HG02884 (cell line): Measurements from ENCODE around the gene CEP135.
"Not testable (repeated sequence)": the region's sequence is repeated elsewhere in the genome, so short reads cannot be mapped to it uniquely, and the experiment has no call there.

Experiments used
- ATAC-seq: cut with Tn5 transposase; IDR thresholded peaks from one replicate; pipeline ENCODE4 v1.9.1; 2021; ENCODE audit warnings: mild to moderate bottlenecking, moderate library complexity; ENCODE audit not compliant: unreplicated experiment

CEP135 gene

DNA sequence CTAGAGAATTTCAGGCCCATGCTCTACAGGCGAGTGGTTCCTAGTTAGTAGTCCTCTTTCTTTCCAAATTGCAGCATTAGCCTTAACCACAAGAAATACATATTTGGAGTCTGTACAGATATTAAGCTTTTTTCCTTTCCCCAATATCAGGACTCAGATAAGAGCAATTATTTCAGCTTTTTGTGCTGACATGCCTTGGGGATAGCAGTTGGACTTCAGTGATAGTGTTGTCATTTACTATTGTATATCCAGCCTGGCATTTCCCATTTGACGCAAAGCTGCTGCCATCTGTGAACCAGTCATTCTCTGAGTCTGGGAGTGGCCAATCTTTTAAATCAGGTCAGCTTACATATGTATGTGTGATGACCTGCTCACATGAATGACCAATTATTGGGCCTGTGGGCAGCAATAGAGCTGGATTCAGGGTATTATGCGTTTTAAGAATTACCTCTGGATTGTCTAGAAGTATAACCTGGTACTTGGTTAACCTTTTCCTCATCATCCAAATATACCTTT, 6.8 kb upstream of the CEP135 start:
- ATAC-seq, result no peak

- ATAC-seq, result peak; percentile 27
Measured at GRCh38 chr4:55947254-55947882, 1.4 kb upstream of the CEP135 start.

- ATAC-seq, result peak; percentile 20
Measured at GRCh38 chr4:55947912-55948725, 626 bp upstream of the CEP135 start.

- no peak for ATAC-seq
Measured at GRCh38 chr4:55949482-55949802, 697 bp downstream of the CEP135 start.

GRCh38 chr4:55951191-55951922, 2.6 kb downstream of the CEP135 start:
- ATAC-seq, result no peak

GRCh38 chr4:55955710-55956109, 7.0 kb downstream of the CEP135 start:
- no peak for ATAC-seq

DNA sequence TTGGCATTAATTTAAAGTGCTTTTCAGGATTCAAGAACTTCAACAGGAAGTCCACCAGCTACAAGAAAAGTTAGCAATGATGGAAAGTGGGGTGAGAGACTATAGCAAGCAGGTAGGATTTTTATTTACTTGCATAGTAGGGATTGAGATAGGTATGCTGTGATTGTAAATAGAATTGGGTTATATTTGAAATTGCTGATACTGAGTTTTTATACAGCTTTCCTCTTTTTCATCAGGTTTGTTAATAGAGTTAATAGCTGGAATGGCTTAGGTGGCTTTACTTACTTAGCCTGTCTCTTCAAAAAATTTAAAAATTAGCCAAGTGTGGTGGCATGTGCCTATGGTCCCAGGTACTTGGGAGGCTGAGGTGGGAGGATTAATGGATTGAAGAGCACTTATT, 10.9 kb downstream of the CEP135 start:
- no peak for ATAC-seq

- no peak for ATAC-seq
Measured at GRCh38 chr4:55964046-55964445, 15.3 kb downstream of the CEP135 start.

DNA sequence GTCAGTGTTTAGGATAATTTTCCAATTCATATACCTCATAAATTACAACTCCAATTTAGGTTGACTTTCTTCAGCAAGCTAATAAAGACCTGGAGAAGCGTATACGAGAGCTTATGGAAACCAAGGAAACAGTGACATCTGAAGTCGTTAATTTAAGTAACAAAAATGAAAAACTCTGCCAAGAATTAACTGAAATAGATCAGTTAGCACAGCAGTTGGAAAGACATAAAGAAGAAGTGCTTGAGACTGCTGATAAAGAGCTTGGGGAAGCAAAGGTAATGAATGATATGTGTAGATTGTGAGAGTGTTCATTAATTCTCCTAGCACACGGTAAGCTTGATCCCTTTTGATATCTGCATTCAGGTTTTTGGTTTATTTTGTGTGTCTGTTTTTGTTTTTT, 16.8 kb downstream of the CEP135 start:
- no peak for ATAC-seq

DNA sequence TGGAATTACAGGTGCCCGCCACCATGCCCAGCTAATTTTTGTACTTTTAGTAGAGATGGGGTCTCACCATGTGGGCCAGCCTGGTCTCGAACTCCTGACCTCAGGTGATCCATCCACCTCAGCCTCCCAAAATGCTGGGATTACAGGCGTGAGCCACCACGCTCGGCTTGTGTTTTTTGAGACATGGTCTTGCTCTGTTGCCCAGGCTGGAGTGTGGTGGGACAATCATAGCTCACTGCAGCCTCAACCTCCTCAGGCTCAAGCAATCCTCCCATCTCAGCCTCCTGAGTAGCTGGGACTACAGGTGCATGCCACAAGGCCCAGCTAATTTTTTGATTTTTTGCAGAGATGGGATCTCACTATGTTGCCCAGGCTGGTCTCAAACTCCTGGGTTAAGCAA, 17.6 kb downstream of the CEP135 start:
- not testable (repeated sequence) for ATAC-seq

DNA sequence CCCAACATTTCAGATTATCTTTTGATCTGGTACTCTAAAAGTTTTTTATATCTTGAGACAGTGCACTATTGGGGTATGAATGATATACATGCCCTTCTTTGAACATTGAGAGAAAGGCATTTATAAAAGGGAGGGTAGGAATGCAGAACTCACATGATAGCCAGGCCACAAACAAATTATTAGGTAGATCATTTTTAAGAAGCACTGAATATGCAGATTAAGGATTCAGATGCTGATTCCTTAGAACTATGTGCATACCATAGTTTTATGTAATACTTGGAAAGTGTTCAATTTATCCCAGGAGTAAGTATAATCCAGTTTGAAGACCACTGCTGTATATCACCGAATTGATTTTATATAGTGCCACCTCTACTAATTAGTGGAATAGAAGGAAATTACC, 18.6 kb downstream of the CEP135 start:
- ATAC-seq, result no peak

DNA sequence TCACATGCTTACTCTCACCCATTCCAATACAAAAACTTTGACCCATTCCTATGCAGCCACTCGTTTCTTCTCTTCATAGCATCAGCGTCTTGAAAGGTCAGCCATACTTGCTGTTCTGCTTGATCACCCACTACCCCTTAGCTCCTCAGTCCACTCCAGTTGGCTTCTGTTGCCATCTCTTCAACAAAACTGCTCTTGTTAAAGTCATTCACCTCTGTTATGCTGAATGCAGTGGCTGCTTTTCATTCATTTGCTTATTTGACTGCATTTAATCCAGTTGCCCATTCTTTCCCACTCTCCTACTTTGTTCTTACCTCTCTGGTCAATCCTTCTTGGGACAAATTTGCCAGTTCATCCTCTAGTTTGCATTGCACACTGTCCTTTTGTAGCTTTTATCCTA, 24.9 kb downstream of the CEP135 start:
- no peak for ATAC-seq

GRCh38 chr4:55977811-55978210, 29.1 kb downstream of the CEP135 start:
- no peak for ATAC-seq

DNA sequence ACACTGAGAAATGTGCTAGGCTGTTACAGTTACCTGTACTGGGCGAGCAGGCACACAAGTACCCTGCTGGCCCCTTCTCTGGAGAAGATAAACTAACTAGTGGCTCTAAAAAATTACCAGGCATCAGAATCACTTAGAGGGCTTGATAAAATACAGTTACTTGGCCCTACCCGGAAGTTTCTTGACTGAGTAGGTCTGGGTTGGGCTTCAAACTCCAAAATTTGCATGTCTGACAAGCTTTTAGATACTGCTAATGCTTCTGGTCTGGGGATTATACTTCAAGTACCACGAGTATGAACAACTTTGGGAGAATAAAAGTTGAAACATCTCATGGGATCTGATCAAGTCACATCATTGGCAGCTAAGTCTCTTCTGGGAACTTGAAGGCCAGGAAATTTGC, 30.8 kb downstream of the CEP135 start:
- no peak for ATAC-seq

DNA sequence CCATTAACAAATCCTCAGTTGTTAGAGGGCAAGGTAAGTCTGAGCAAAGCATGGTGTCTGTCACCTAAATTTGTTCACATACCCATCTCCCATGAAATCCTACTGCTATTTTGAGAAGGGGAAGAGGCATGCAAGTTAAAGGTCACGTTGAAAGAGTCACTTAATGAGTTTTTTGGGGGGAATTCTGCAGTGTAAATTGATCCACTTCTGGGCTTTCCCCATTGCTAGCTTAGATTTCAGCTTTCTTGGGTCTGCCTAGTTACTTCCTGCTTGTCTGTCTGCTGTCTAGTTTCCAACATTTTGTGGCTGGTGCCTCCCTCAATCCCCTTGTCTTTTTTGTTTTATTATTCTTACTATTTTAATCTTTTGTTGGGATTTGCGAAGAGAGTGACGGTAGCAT, 32.0 kb downstream of the CEP135 start:
- peak; percentile 60 for ATAC-seq

DNA sequence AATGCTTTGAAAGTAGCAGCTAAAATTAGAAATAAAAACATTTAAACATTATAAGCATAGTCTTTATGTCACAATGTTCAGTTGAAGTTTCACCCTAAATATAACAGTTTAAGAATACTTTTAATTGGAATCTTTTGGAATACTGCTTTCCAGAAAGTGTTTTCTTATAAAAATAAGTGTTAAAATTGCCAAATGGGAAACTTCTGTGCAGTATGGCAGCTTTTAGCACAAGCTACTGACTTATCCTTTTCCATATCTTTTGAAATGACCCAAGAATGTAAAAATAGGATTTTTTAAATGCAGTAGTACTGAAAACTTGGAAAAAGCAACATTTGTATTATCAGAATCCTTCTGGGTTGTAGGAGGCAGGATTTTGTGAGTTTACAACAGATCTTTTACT, 34.2 kb downstream of the CEP135 start:
- ATAC-seq, result no peak

DNA sequence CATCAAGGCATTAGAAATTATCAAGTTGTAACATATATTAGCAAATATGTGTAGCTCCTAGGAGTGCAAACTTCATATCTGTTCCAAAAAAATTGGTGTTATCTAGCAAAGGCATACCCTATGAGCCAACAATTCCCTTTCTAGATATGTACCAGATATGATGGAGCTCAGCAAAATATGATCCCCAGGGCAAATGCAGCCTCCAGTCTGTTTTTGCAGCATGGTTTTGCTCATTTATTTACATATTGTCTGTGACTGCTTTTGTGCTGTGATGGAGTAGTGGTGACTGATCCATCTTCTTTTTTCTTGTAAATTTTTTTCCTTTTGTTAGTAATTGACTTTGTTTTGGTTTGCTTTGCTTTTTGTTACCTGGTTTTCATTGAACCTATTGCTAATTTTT, 41.0 kb downstream of the CEP135 start:
- ATAC-seq, result no peak

DNA sequence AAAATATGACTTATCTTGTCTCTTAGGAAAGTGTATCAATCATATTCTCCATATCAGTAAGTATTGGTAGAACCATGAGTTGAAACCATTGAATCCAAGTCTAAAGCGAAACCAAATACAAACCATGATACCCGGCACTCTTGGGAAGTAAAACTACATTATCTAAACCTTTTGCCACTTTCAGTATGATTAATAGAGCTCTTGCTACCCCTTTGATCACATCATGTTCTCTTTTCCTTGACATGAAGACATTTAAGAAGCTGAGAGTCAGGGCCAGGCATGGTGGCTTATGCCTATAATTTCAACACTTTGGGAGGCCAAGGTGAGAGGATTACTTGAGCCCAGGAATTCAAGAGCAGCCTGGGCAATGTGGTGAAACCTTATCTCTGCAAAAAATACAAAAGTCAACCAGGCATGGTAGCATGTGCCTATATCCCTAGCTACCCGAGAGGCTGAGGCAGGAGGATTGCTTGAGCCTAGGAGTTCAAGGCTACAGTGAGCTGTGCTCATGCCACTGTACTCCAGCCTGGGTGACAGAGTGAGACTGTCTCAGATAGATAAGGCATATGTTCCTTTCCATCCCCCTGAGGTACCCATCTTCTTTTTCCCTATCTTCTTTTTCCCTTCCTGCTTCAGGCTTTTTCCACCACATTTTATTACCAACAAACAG, 45.4 kb downstream of the CEP135 start:
- ATAC-seq, result peak; percentile 92

- ATAC-seq, result no peak
Measured at GRCh38 chr4:55996646-55997045, 47.9 kb downstream of the CEP135 start.

GRCh38 chr4:56003606-56004005, 54.9 kb downstream of the CEP135 start:
- ATAC-seq, result no peak

GRCh38 chr4:56004235-56004634, 55.5 kb downstream of the CEP135 start:
- no peak for ATAC-seq
